Measurements from ENCODE around the gene APOD. TPM values are rescaled to one million over a fixed set of nuclear protein-coding genes. Genes with fewer than 3 reads are reported as not detected.

Gene APOD
- total RNA-seq, 1 donor from 2014 or later: not detected

- no peak overlapping the region for H3K4me3 ChIP-seq (ENCODE audit: low read depth, low read length)
- peak; percentile 81 for DNase-seq (ENCODE audit: low read depth)
- TF ChIP-seq, protein P1, sequence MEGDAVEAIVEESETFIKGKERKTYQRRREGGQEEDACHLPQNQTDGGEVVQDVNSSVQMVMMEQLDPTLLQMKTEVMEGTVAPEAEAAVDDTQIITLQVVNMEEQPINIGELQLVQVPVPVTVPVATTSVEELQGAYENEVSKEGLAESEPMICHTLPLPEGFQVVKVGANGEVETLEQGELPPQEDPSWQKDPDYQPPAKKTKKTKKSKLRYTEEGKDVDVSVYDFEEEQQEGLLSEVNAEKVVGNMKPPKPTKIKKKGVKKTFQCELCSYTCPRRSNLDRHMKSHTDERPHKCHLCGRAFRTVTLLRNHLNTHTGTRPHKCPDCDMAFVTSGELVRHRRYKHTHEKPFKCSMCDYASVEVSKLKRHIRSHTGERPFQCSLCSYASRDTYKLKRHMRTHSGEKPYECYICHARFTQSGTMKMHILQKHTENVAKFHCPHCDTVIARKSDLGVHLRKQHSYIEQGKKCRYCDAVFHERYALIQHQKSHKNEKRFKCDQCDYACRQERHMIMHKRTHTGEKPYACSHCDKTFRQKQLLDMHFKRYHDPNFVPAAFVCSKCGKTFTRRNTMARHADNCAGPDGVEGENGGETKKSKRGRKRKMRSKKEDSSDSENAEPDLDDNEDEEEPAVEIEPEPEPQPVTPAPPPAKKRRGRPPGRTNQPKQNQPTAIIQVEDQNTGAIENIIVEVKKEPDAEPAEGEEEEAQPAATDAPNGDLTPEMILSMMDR (conservative IDR thresholded peaks at IDR 0.05; ENCODE audit: low read depth, low read length): no peak
Observed at GRCh38 chr3:195546130-195546560, 37.6 kb downstream of the APOD start.

DNA sequence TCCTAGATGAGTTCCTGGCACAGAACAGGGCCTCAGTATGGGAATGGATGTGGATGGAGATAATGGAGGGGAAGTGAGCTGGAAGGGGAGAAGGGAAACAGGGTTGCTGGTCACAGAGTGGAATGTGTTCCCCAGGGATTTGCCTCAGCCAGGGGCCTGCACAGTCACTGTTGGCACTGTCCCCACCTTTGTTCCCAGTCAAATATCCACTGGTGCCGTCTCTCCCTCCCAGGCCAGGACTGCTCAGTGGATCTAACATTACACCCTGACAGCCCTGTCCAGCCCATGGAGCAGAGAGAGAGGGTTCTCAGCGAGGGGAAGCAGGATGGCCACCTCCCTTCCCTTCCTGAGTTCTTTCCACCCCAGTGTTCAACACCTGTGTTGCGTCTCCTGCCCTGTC is 39.1 kb downstream of the APOD start:
- TF ChIP-seq, protein P1 (conservative IDR thresholded peaks at IDR 0.05; ENCODE audit: low read depth, low read length): no peak
- H3K4me3 ChIP-seq (ENCODE audit: low read depth, low read length): no peak overlapping the region
- no peak for DNase-seq (ENCODE audit: low read depth)

DNA sequence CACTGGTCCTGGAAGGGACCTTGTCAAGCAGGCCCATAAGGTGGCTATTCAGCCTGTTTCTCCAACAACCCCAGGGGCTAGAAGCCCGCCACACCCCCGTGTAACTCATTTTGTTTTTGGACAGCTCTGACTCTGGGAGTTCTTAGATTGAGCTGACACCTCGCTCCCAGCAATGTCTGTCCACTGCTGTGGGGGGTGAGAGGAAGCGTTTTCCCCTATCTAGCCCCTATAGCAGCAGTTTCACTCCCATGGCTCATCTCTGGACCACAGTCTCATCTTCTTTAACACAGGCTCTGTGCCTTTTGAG is 39.6 kb downstream of the APOD start:
- no peak overlapping the region for H3K4me3 ChIP-seq (ENCODE audit: low read depth, low read length)
- TF ChIP-seq, protein P1 (conservative IDR thresholded peaks at IDR 0.05; ENCODE audit: low read depth, low read length): no peak
- DNase-seq (ENCODE audit: low read depth): no peak

- peak overlapping the region; percentile 81 for H3K4me3 ChIP-seq (ENCODE audit: low read depth, low read length)
- no peak for DNase-seq (ENCODE audit: low read depth)
- TF ChIP-seq, protein P1 (conservative IDR thresholded peaks at IDR 0.05; ENCODE audit: low read depth, low read length): no peak
Observed at GRCh38 chr3:195543500-195544229, 40.1 kb downstream of the APOD start.

- TF ChIP-seq, protein P1 (conservative IDR thresholded peaks at IDR 0.05; ENCODE audit: low read depth, low read length): no peak
Observed at GRCh38 chr3:195542698-195543499, 40.8 kb downstream of the APOD start, which contains the start of gene PPP1R2. TSS of gene PPP1R2 (minus strand) at chr3:195543325. CDS start at chr3:195543025, 300 bp downstream.

DNA sequence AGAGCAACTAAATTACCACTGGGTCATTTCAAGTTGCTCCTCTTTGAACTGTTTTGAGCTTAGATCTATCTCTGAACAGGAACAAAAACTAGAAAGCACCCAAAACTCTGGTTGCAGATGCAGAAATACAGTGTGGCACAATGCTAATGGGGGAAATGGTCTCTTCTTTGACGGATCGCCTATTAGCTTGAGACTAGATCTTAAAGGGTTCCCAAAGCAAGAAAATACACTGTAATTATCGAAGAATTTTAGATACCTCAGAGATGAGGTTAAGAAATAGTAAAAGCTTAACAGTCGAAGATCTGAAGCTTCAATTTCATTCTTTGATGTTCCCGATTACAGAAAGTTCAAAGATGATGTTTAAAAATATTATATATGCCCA is 41.4 kb downstream of the APOD start:
- H3K4me3 ChIP-seq (ENCODE audit: low read depth, low read length): peak overlapping the region; percentile 81
- no peak for DNase-seq (ENCODE audit: low read depth)
- TF ChIP-seq, protein P1 (conservative IDR thresholded peaks at IDR 0.05; ENCODE audit: low read depth, low read length): no peak

More at GRCh38 chr3:195542698-195543499, 40.8 kb downstream of the APOD start, which contains the start of gene PPP1R2:
- peak within 1 kb of the TSS; percentile 81 for H3K4me3 ChIP-seq (ENCODE audit: low read depth, low read length)
- no peak for DNase-seq (ENCODE audit: low read depth)

All from epithelial cell of proximal tubule (primary cell).